ENCODE results near the gene PRPH2.

Gene PRPH2

GRCh38 chr6:42690151-42690702, 32.2 kb downstream of the PRPH2 start:
- Histone ChIP-seq H3K27me3 (ENCODE audit: control insufficient read depth, low read length) (no peaks in the 10 kb centered on the region), H3K9me2 (replicated peaks; ENCODE audit: control insufficient read depth, low read length) (no peaks in the 10 kb centered on the region), H3K4me1 (ENCODE audit: control insufficient read depth, low read length) (peaks cover 9% of the 10 kb centered on the region), H4K20me1 (ENCODE audit: control insufficient read depth, insufficient read depth, low read depth, low read length) (no peaks in the 10 kb centered on the region), H3K79me2 (ENCODE audit: control insufficient read depth, low read length) (no peaks in the 10 kb centered on the region), H3K27ac (ENCODE audit: low read depth, low read length) (no peak overlapping the region), H3K4me2 (ENCODE audit: low read length) (no peak overlapping the region), H3K4me3 (ENCODE audit: low read length) (no peak overlapping the region), H3K36me3 (ENCODE audit: control insufficient read depth, low read length) (peaks cover 54% of the 10 kb centered on the region), H3F3A (ENCODE audit: control insufficient read depth, insufficient read depth) (no peaks in the 10 kb centered on the region), H3K9me3 (ENCODE audit: control insufficient read depth, insufficient read depth, low read length) (no peaks in the 10 kb centered on the region)
- no peak for TF ChIP-seq EZH2phosphoT487 (IDR thresholded peaks at IDR 0.05; ENCODE audit: borderline replicate concordance, low read length)
- no peak for TF ChIP-seq CTCF (IDR thresholded peaks at IDR 0.05; ENCODE audit: low read depth, low read length, poor library complexity, severe bottlenecking)

- H3K79me2 ChIP-seq (ENCODE audit: control insufficient read depth, low read length) = no peaks in the 10 kb centered on the region
- no peaks in the 10 kb centered on the region for H3K27me3 ChIP-seq (ENCODE audit: control insufficient read depth, low read length)
- H3K27ac ChIP-seq (ENCODE audit: low read depth, low read length) = no peak overlapping the region
- no peaks in the 10 kb centered on the region for H3K9me2 ChIP-seq (replicated peaks; ENCODE audit: control insufficient read depth, low read length)
- H3F3A ChIP-seq (ENCODE audit: control insufficient read depth, insufficient read depth) = no peaks in the 10 kb centered on the region
- H4K20me1 ChIP-seq (ENCODE audit: control insufficient read depth, insufficient read depth, low read depth, low read length) = no peaks in the 10 kb centered on the region
- H3K4me3 ChIP-seq (ENCODE audit: low read length) = no peak overlapping the region
- no peaks in the 10 kb centered on the region for H3K9me3 ChIP-seq (ENCODE audit: control insufficient read depth, insufficient read depth, low read length)
- TF ChIP-seq CTCF (IDR thresholded peaks at IDR 0.05; ENCODE audit: low read depth, low read length, poor library complexity, severe bottlenecking) = no peak
- TF ChIP-seq EZH2phosphoT487 (IDR thresholded peaks at IDR 0.05; ENCODE audit: borderline replicate concordance, low read length) = no peak
- peaks cover 60% of the 10 kb centered on the region for H3K36me3 ChIP-seq (ENCODE audit: control insufficient read depth, low read length)
- no peak overlapping the region for H3K4me2 ChIP-seq (ENCODE audit: low read length)
- H3K4me1 ChIP-seq (ENCODE audit: control insufficient read depth, low read length) = peaks cover 9% of the 10 kb centered on the region
Measured at GRCh38 chr6:42689371-42689770, 33.0 kb downstream of the PRPH2 start.

GRCh38 chr6:42688281-42688680, 34.1 kb downstream of the PRPH2 start:
- TF ChIP-seq EZH2phosphoT487 (IDR thresholded peaks at IDR 0.05; ENCODE audit: borderline replicate concordance, low read length) (no peak), CTCF (IDR thresholded peaks at IDR 0.05; ENCODE audit: low read depth, low read length, poor library complexity, severe bottlenecking) (no peak)
- no peaks in the 10 kb centered on the region for H4K20me1 ChIP-seq (ENCODE audit: control insufficient read depth, insufficient read depth, low read depth, low read length)
- no peaks in the 10 kb centered on the region for H3K9me3 ChIP-seq (ENCODE audit: control insufficient read depth, insufficient read depth, low read length)
- H3K4me1 ChIP-seq (ENCODE audit: control insufficient read depth, low read length) = peaks cover under 1% of the 10 kb centered on the region; the same call in 1 of the 2 replicates
- H3F3A ChIP-seq (ENCODE audit: control insufficient read depth, insufficient read depth) = no peaks in the 10 kb centered on the region
- no peaks in the 10 kb centered on the region for H3K9me2 ChIP-seq (replicated peaks; ENCODE audit: control insufficient read depth, low read length)
- no peaks in the 10 kb centered on the region for H3K27me3 ChIP-seq (ENCODE audit: control insufficient read depth, low read length)
- H3K27ac ChIP-seq (ENCODE audit: low read depth, low read length) = no peak overlapping the region
- H3K79me2 ChIP-seq (ENCODE audit: control insufficient read depth, low read length) = no peaks in the 10 kb centered on the region
- H3K4me2 ChIP-seq (ENCODE audit: low read length) = no peak overlapping the region
- no peak overlapping the region for H3K4me3 ChIP-seq (ENCODE audit: low read length)
- peaks cover 63% of the 10 kb centered on the region for H3K36me3 ChIP-seq (ENCODE audit: control insufficient read depth, low read length)
